Left colon (tissue), 2 donors: Measurements from ENCODE around the gene ARMH2. TPM values are rescaled to one million over a fixed set of nuclear protein-coding genes. Genes with fewer than 3 reads are reported as not detected.

Experiments
- ATAC-seq: fragments of 200-7000 bp; cut with Tn5 transposase; one replicate; pipeline ENCODE4 v1.9.1; 2020; ENCODE audit warnings: mild to moderate bottlenecking, moderate library complexity
- DNase-seq, 2 donors: peaks; one replicate each; pipeline ENCODE4 v3.0.0-alpha.2; 2020
- intact Hi-C, 2 donors: fragments of 100-400 bp; cut with DNase I in 1 of 2; cut with micrococcal nuclease in 1 of 2; formaldehyde crosslinking; loops; one replicate each; pipeline versions ENCODE4 v1.11.2 to v1.14.0; 2022; cut with DNase I, micrococcal nuclease
- total RNA-seq, 2 donors: library from RNA; stranded (reverse); fragmentation: NEBNext Ultra II Directional; extraction: Animal tissue kit (Norgen Biotek cat#: 25700); gene quantifications; one replicate each; pipeline ENCODE4 v1.2.1, GENCODE V29; 2021
- donor health status: DM: no; HTN: no; CAD: no.
- donor health status: DM: yes; HTN: yes; CAD: no.

The ARMH2 gene
- total RNA-seq, 2 donors from 2014 or later: not detected

GRCh38 chr6:24749297-24749696 is 49.4 kb downstream of the ARMH2 start:
- ATAC-seq (no peak), DNase-seq (no peak)
- intact Hi-C loops: no loop called here

Other genes with a start within 250 kb of the ARMH2 start
- gene KIAA0319, start 152.7 kb downstream of the ARMH2 start, total RNA-seq: under 1 TPM; 0.24 to 0.95 TPM
- 100 to 1,000 TPM; 151 to 362 TPM for gene TDP2, start 132.0 kb downstream of the ARMH2 start, total RNA-seq
- 10 to 100 TPM; 41.2 to 51.1 TPM for gene ACOT13, start 131.8 kb downstream of the ARMH2 start, total RNA-seq
- 10 to 100 TPM; 70.0 to 84.9 TPM for gene C6orf62, start 79.8 kb downstream of the ARMH2 start, total RNA-seq
- 10 to 100 TPM; 40.7 to 67.2 TPM for gene GMNN, start 24.0 kb downstream of the ARMH2 start, total RNA-seq
- gene RIPOR2, start 137.0 kb upstream of the ARMH2 start, total RNA-seq: 1 to 10 TPM; 1.7 to 2.8 TPM